IMR-90 (cell line): ENCODE measurements around the gene C5. TPM values are rescaled to one million over a fixed set of nuclear protein-coding genes. Genes with fewer than 3 reads are reported as not detected.

Experiments used
- ATAC-seq: fragments of 200-7000 bp; cut with Tn5 transposase; 2 replicates; pipeline ENCODE4 v1.9.1; 2020; ENCODE audit warnings: low read depth, mild to moderate bottlenecking, moderate library complexity
- BruUV-seq: library from RNA; stranded (reverse); fragments of 400-500 nt; replicated peaks from 2 replicates; lab custom pipeline; 2021; lab: Mats Ljungman, UMichigan
- CTCF ChIA-PET: fragments of 300-600 bp; formaldehyde crosslinking; extraction: SDS; loops from one replicate; lab custom pipeline; 2021; ENCODE audit warnings: antibody characterized with exemption; lab: Yijun Ruan, JAX
- POLR2A ChIA-PET: fragments of 300-600 bp; sonication (Branson Sonifier 250); formaldehyde crosslinking; loops from one replicate; lab custom pipeline; 2022; ENCODE audit warnings: antibody characterized with exemption; ENCODE audit not compliant: unreplicated experiment; lab: Charles Lee
- DNase-seq: peaks from one replicate; pipeline ENCODE4 v3.0.0; 2013
- H2AFZ ChIP-seq: replicated peaks from 2 replicates; pipeline ENCODE3; 2013; ENCODE audit warnings: low read length, mild to moderate bottlenecking; ENCODE audit not compliant: poor library complexity
- H2AK5ac ChIP-seq: 2 replicates; pipeline ENCODE4 v1.6.1; 2013; ENCODE audit warnings: low read depth, low read length, inconsistent platforms
- H2AK9ac ChIP-seq: replicated peaks from 2 replicates; pipeline ENCODE3; 2013; ENCODE audit warnings: mild to moderate bottlenecking, low read depth, low read length, moderate library complexity; ENCODE audit not compliant: poor library complexity
- H2BK120ac ChIP-seq: 2 replicates; pipeline ENCODE4 v1.6.1; 2013; ENCODE audit warnings: low read depth, low read length, inconsistent platforms
- H2BK15ac ChIP-seq: 3 replicates; pipeline ENCODE4 v1.6.1; 2013; ENCODE audit warnings: low read depth, low read length, inconsistent platforms
- H2BK20ac ChIP-seq: 2 replicates; pipeline ENCODE4 v1.6.1; 2013; ENCODE audit warnings: low read depth, mild to moderate bottlenecking, inconsistent platforms, low read length, moderate library complexity
- H2BK5ac ChIP-seq: 2 replicates; pipeline ENCODE4 v1.6.1; 2013; ENCODE audit warnings: mild to moderate bottlenecking, low read depth, low read length, inconsistent platforms; ENCODE audit not compliant: poor library complexity, severe bottlenecking
- H3K14ac ChIP-seq: replicated peaks from 2 replicates; pipeline ENCODE4 v1.6.1; 2013; ENCODE audit warnings: low read depth, low read length, inconsistent platforms
- H3K18ac ChIP-seq: 2 replicates; pipeline ENCODE4 v1.6.1; 2013; ENCODE audit warnings: low read depth, low read length, control low read depth
- H3K23ac ChIP-seq: 2 replicates; pipeline ENCODE4 v1.6.1; 2013; ENCODE audit warnings: low read depth, low read length, inconsistent platforms
- H3K27ac ChIP-seq: 2 replicates; pipeline ENCODE4 v1.5.1; 2013; ENCODE audit warnings: mild to moderate bottlenecking, control low read depth, low read length; ENCODE audit not compliant: insufficient read depth
- H3K27me3 ChIP-seq: 2 replicates; pipeline ENCODE4 v1.6.1; 2013; ENCODE audit warnings: low read length; ENCODE audit not compliant: control insufficient read depth, insufficient read depth
- H3K36me3 ChIP-seq: 2 replicates; pipeline ENCODE4 v1.6.1; 2013; ENCODE audit warnings: low read length, mixed read lengths; ENCODE audit not compliant: control insufficient read depth, insufficient read depth
- H3K4ac ChIP-seq: 2 replicates; pipeline ENCODE4 v1.6.1; 2013; ENCODE audit warnings: low read depth, low read length, inconsistent platforms
- H3K4me1 ChIP-seq: 2 replicates; pipeline ENCODE4 v1.6.1; 2013; ENCODE audit warnings: low read length, mixed read lengths; ENCODE audit not compliant: control insufficient read depth, insufficient read depth
- H3K4me2 ChIP-seq: 2 replicates; pipeline ENCODE4 v1.6.1; 2013; ENCODE audit warnings: low read depth, mild to moderate bottlenecking, control low read depth, low read length, moderate library complexity
- H3K4me3 ChIP-seq: 2 replicates; pipeline ENCODE4 v1.5.1; 2013; ENCODE audit warnings: low read depth, mild to moderate bottlenecking, control low read depth, low read length, moderate library complexity; ENCODE audit not compliant: insufficient read depth
- H3K56ac ChIP-seq: 2 replicates; pipeline ENCODE4 v1.6.1; 2013; ENCODE audit warnings: low read length, inconsistent platforms; ENCODE audit not compliant: insufficient read depth; ENCODE audit errors: extremely low read depth
- H3K79me1 ChIP-seq, 2 experiments: 2 replicates each; pipeline ENCODE4 v1.6.1; 2013; ENCODE audit warnings: low read length in 2 of 2, inconsistent platforms in 1 of 2, low read depth in 1 of 2
- H3K9ac ChIP-seq: 2 replicates; pipeline ENCODE4 v1.6.1; 2013; ENCODE audit warnings: low read depth, low read length, control low read depth
- H3K9me1 ChIP-seq: 2 replicates; pipeline ENCODE4 v1.6.1; 2013; ENCODE audit warnings: low read length, inconsistent platforms; ENCODE audit not compliant: insufficient read depth
- H3K9me3 ChIP-seq: 2 replicates; pipeline ENCODE4 v1.6.1; 2013; ENCODE audit warnings: low read length; ENCODE audit not compliant: control insufficient read depth, insufficient read depth
- H4K20me1 ChIP-seq: 2 replicates; pipeline ENCODE4 v1.6.1; 2013; ENCODE audit warnings: low read length, inconsistent platforms; ENCODE audit not compliant: insufficient read depth
- H4K5ac ChIP-seq: 2 replicates; pipeline ENCODE4 v1.6.1; 2013; ENCODE audit warnings: mild to moderate bottlenecking, low read depth, low read length, control low read depth
- H4K8ac ChIP-seq, 2 experiments: 2 replicates each; pipeline ENCODE4 v1.6.1; 2013; ENCODE audit warnings: low read depth in 2 of 2, low read length in 2 of 2, control low read depth in 1 of 2, inconsistent platforms in 1 of 2
- H4K91ac ChIP-seq: 2 replicates; pipeline ENCODE4 v1.6.1; 2013; ENCODE audit warnings: low read depth, low read length, inconsistent platforms; ENCODE audit not compliant: insufficient read depth
- CEBPB ChIP-seq: IDR thresholded peaks from 2 replicates; pipeline ENCODE4 v1.6.1; 2012; ENCODE audit warnings: low read depth, low read length, improper control_type of control experiment
- ELK1 ChIP-seq: fragments of 150-350 bp; IDR thresholded peaks from 2 replicates; pipeline ENCODE4 v1.6.1; 2016; ENCODE audit warnings: low read depth, mild to moderate bottlenecking, low read length, moderate library complexity, borderline replicate concordance
- FOS ChIP-seq: fragments of 150-350 bp; IDR thresholded peaks from 2 replicates; pipeline ENCODE4 v1.6.1; 2016; ENCODE audit warnings: low read depth, low read length
- RFX5 ChIP-seq: IDR thresholded peaks from 2 replicates; pipeline ENCODE4 v1.8.0; 2012; ENCODE audit warnings: low read depth, mild to moderate bottlenecking, low read length, moderate library complexity
- WGBS, 2 experiments: methylation state at CpG; one replicate each; pipeline versions ENCODE4 v1.1.5 to v1.1.7; 2013; ENCODE audit warnings: missing lambda C conversion rate in 2 of 2; ENCODE audit not compliant: insufficient read length in 1 of 2; ENCODE audit errors: extremely low coverage in 2 of 2; 5-methylcytosine and 5-hydroxymethylcytosine counted together
- dilution Hi-C: fragments of 300-500 bp; cut with HindIII; formaldehyde crosslinking; loops from one replicate; pipeline ENCODE4 v1.14.3; 2018; ENCODE audit warnings: low sequenced_read_pairs; ENCODE audit not compliant: unreplicated experiment
- in situ Hi-C: fragments of 300-500 bp; cut with MboI; formaldehyde crosslinking; loops from 3 replicates; pipeline ENCODE4 v1.14.3; 2019; ENCODE audit warnings: low sequenced_read_pairs, inconsistent platforms, mixed read lengths
- intact Hi-C: fragments of 100-400 bp; cut with micrococcal nuclease; formaldehyde crosslinking; loops from 2 replicates; pipeline ENCODE4 v1.10.0; 2022
- polyA plus RNA-seq, 3 experiments: library from polyadenylated mRNA; depleted of rRNA; stranded (reverse); fragments of >200 nt; gene quantifications; 2 replicates each; pipeline ENCODE4 v1.2.3, GENCODE V29; 2012; ENCODE audit warnings: low replicate concordance in 1 of 3
- total RNA-seq: library from RNA; depleted of rRNA; stranded (reverse); fragments of >200 nt; gene quantifications from 2 replicates; pipeline ENCODE4 v1.2.3, GENCODE V29; 2012

Gene C5
- total and polyA plus RNA-seq, 2 of the 4 experiments (the other 2 are of a cell fraction) = 1.5 to 2.3 TPM

- TF ChIP-seq RFX5 = no peak
Observed at GRCh38 chr9:120983259-120983837, 66.7 kb downstream of the C5 start (continued).

GRCh38 chr9:120982836-120983235, 67.2 kb downstream of the C5 start:
- Histone ChIP-seq H3K79me1 (no peaks in the 10 kb centered on the region), H3K4me1 (peaks cover 6% of the 10 kb centered on the region), H2BK15ac (no peak overlapping the region), H3K4me3 (no peak overlapping the region), H3K18ac (no peak overlapping the region), H2BK120ac (no peak overlapping the region), H2AK9ac (no peak overlapping the region), H4K91ac (no peak overlapping the region), H3K4ac (no peak overlapping the region), H3K23ac (no peak overlapping the region), H4K5ac (no peak overlapping the region), H3K4me2 (peak overlapping the region; percentile 66), H4K8ac (no peak overlapping the region), H2AFZ (no peak overlapping the region), H3K27ac (peak overlapping the region; percentile 2; the same call in 1 of the 2 replicates), H2AK5ac (no peak overlapping the region), H3K36me3 (no peaks in the 10 kb centered on the region), H3K27me3 (no peaks in the 10 kb centered on the region), H2BK5ac (no peak overlapping the region), H3K9ac (no peak overlapping the region), H3K56ac (no peak overlapping the region), H3K9me1 (no peaks in the 10 kb centered on the region), H3K9me3 (no peaks in the 10 kb centered on the region), H2BK20ac (peak overlapping the region; percentile 9; the same call in 1 of the 2 replicates), H4K20me1 (no peaks in the 10 kb centered on the region), H3K14ac (no peak overlapping the region)
- WGBS, 2 experiments = no CpG with 5 or more reads among the region's 3 CpGs
- POLR2A ChIA-PET = no interaction called here
- CTCF ChIA-PET = interaction anchor here (0.6 to 1.8 kb wide), 2 partner anchors 27 to 221 kb away, joined by 4 to 6 read pairs; no protein-coding TSS in a partner anchor
- intact Hi-C loops (loop anchor here (5.0 kb wide), 1 partner anchor 214 kb away; no protein-coding TSS in a partner anchor), in situ Hi-C loops (loop anchor here (25.0 kb wide), 1 partner anchor 404 kb away; no protein-coding TSS in a partner anchor), dilution Hi-C loops (no loop called here)
- BruUV-seq = no TSS peak
- DNase-seq (peak; percentile 78), ATAC-seq (peak; percentile 35)
- TF ChIP-seq FOS (no peak), CEBPB (peak; percentile 64), ELK1 (no peak)
